Measurements from ENCODE around the gene ATG2B. TPM values are rescaled to one million over a fixed set of nuclear protein-coding genes. Genes with fewer than 3 reads are reported as not detected.
A peak's percentile ranks its signal among the peaks of the same experiment; 100 is the strongest.
"Not testable (repeated sequence)": the region's sequence is repeated elsewhere in the genome, so short reads cannot be mapped to it uniquely, and the experiment has no call there.

Gene ATG2B
- total RNA-seq, 1 experiment from 2014 or later, result 7.3 TPM

- no peak for DNase-seq (ENCODE audit: low spot score)
These were observed 110.7 kb downstream of the ATG2B start for GRCh38 chr14:96252323-96252998.

GRCh38 chr14:96251656-96252155, 111.4 kb downstream of the ATG2B start:
- no peak for DNase-seq (ENCODE audit: low spot score)

GRCh38 chr14:96250485-96250884, 112.7 kb downstream of the ATG2B start:
- no peak for DNase-seq (ENCODE audit: low spot score)

GRCh38 chr14:96249029-96249428, 114.1 kb downstream of the ATG2B start:
- peak; percentile 65 for DNase-seq (ENCODE audit: low spot score)

- DNase-seq (ENCODE audit: low spot score), result no peak
These were observed 116.1 kb downstream of the ATG2B start for GRCh38 chr14:96247031-96247430.

- peak; percentile 94 for DNase-seq (ENCODE audit: low spot score)
These were observed 116.6 kb downstream of the ATG2B start for GRCh38 chr14:96246539-96246847.

GRCh38 chr14:96245710-96246538, 117.2 kb downstream of the ATG2B start:
- no peak for DNase-seq (ENCODE audit: low spot score)

GRCh38 chr14:96245074-96245473, 118.1 kb downstream of the ATG2B start:
- not testable (repeated sequence) for DNase-seq (ENCODE audit: low spot score)

GRCh38 chr14:96243785-96244184, 119.4 kb downstream of the ATG2B start:
- DNase-seq (ENCODE audit: low spot score), result no peak

- DNase-seq (ENCODE audit: low spot score), result no peak
These were observed 121.0 kb downstream of the ATG2B start for GRCh38 chr14:96242126-96242525.

- DNase-seq (ENCODE audit: low spot score), result no peak
These were observed 122.5 kb downstream of the ATG2B start for GRCh38 chr14:96240641-96241040.

- peak; percentile 63 for DNase-seq (ENCODE audit: low spot score)
These were observed 123.4 kb downstream of the ATG2B start for GRCh38 chr14:96239711-96240141.

GRCh38 chr14:96238676-96239265, 124.4 kb downstream of the ATG2B start:
- DNase-seq (ENCODE audit: low spot score), result no peak

- no peak for DNase-seq (ENCODE audit: low spot score)
These were observed 125.5 kb downstream of the ATG2B start for GRCh38 chr14:96237641-96238040.

GRCh38 chr14:96235426-96235825, 127.7 kb downstream of the ATG2B start:
- no peak for DNase-seq (ENCODE audit: low spot score)

GRCh38 chr14:96233661-96234060, 129.5 kb downstream of the ATG2B start:
- no peak for DNase-seq (ENCODE audit: low spot score)

GRCh38 chr14:96232506-96232905, 130.6 kb downstream of the ATG2B start:
- DNase-seq (ENCODE audit: low spot score), result no peak

- no peak for DNase-seq (ENCODE audit: low spot score)
These were observed 131.5 kb downstream of the ATG2B start for GRCh38 chr14:96231526-96232130.

GRCh38 chr14:96231056-96231455, 132.1 kb downstream of the ATG2B start:
- no peak for DNase-seq (ENCODE audit: low spot score)

GRCh38 chr14:96229315-96229714, 133.8 kb downstream of the ATG2B start:
- DNase-seq (ENCODE audit: low spot score), result no peak
